ENCODE data around the gene CHD1.

CHD1 gene

DNA sequence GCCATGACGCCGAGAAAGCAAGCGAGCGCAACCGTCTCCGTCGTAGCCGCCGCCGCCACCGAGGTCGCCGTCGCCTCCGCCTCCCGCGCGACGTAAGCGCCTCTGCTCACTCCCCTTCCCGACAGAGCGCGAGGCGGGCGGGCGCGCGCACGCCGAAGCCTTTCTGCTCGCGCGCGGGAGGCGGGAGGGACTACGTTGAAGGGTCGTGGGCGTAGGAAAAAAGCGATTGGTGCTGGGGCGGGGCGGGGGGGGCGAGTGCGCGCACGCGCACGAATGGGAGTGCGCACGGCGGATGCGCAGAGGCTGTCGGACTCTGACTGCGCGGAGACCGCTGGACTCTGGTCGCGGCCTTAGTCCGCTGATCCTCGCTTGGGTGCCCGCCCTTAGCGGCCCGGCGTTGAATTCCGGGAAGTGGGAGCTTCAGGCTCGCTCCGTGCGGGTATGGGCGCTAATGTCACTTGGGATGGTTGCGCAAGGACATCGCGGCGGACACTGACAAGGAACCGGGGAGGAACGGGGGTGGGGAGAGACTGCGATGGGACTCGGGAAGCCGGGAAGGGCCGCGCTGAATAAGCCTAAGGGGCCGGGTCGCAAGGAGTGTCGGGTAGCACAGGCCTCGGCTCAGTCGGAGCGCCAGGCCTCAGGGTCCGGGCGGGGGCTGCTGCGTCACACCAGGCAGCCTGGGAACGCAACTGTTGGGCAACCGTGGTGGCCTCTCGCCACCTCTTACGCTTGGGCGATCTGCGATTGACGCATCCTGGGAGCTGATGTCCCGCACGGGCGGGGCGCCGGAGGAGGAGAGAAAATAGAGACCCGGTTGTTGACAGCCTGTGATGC, at the start of gene CHD1:
Gene CHD1, minus strand, starts transcription at position 135 of the 837 bp plus-strand sequence. CDS start 2,621 bp downstream, outside the sequence.
- peak; percentile 97 for DNase-seq (ENCODE audit: low read depth)
- H3K4me3 ChIP-seq (ENCODE audit: low read depth, low read length), result peak within 1 kb of the TSS; percentile 97
- peak; percentile 83 for TF ChIP-seq POLR2A (IDR thresholded peaks at IDR 0.05; ENCODE audit: extremely low read depth, insufficient read length)
- TF ChIP-seq, protein P1, sequence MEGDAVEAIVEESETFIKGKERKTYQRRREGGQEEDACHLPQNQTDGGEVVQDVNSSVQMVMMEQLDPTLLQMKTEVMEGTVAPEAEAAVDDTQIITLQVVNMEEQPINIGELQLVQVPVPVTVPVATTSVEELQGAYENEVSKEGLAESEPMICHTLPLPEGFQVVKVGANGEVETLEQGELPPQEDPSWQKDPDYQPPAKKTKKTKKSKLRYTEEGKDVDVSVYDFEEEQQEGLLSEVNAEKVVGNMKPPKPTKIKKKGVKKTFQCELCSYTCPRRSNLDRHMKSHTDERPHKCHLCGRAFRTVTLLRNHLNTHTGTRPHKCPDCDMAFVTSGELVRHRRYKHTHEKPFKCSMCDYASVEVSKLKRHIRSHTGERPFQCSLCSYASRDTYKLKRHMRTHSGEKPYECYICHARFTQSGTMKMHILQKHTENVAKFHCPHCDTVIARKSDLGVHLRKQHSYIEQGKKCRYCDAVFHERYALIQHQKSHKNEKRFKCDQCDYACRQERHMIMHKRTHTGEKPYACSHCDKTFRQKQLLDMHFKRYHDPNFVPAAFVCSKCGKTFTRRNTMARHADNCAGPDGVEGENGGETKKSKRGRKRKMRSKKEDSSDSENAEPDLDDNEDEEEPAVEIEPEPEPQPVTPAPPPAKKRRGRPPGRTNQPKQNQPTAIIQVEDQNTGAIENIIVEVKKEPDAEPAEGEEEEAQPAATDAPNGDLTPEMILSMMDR (IDR thresholded peaks at IDR 0.05; ENCODE audit: low read depth, low read length), result no peak
- TF ChIP-seq MYC (IDR thresholded peaks at IDR 0.05; ENCODE audit: low read depth, low read length), result peak; percentile 88
- TF ChIP-seq, protein P2, sequence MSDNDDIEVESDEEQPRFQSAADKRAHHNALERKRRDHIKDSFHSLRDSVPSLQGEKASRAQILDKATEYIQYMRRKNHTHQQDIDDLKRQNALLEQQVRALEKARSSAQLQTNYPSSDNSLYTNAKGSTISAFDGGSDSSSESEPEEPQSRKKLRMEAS (IDR thresholded peaks at IDR 0.05; ENCODE audit: low read depth, low read length), result peak; percentile 67

- TF ChIP-seq, protein P1 (IDR thresholded peaks at IDR 0.05; ENCODE audit: low read depth, low read length), result no peak
- TF ChIP-seq MYC (IDR thresholded peaks at IDR 0.05; ENCODE audit: low read depth, low read length) (no peak), POLR2A (IDR thresholded peaks at IDR 0.05; ENCODE audit: extremely low read depth, insufficient read length) (no peak)
- TF ChIP-seq, protein P2 (IDR thresholded peaks at IDR 0.05; ENCODE audit: low read depth, low read length), result no peak
- DNase-seq (ENCODE audit: low read depth), result no peak
- H3K4me3 ChIP-seq (ENCODE audit: low read depth, low read length), result no peak overlapping the region
These were observed 49.7 kb upstream of the CHD1 start for GRCh38 chr5:98978528-98978927.

GRCh38 chr5:98977723-98978122, 48.9 kb upstream of the CHD1 start:
- TF ChIP-seq POLR2A (IDR thresholded peaks at IDR 0.05; ENCODE audit: extremely low read depth, insufficient read length) (no peak), MYC (IDR thresholded peaks at IDR 0.05; ENCODE audit: low read depth, low read length) (no peak)
- TF ChIP-seq, protein P1 (IDR thresholded peaks at IDR 0.05; ENCODE audit: low read depth, low read length), result no peak
- TF ChIP-seq, protein P2 (IDR thresholded peaks at IDR 0.05; ENCODE audit: low read depth, low read length), result no peak
- H3K4me3 ChIP-seq (ENCODE audit: low read depth, low read length), result no peak overlapping the region
- DNase-seq (ENCODE audit: low read depth), result no peak

GRCh38 chr5:98975682-98976407, 47.0 kb upstream of the CHD1 start:
- TF ChIP-seq, protein P2 (IDR thresholded peaks at IDR 0.05; ENCODE audit: low read depth, low read length), result no peak
- TF ChIP-seq, protein P1 (IDR thresholded peaks at IDR 0.05; ENCODE audit: low read depth, low read length), result no peak
- TF ChIP-seq POLR2A (IDR thresholded peaks at IDR 0.05; ENCODE audit: extremely low read depth, insufficient read length), result no peak
- TF ChIP-seq MYC (IDR thresholded peaks at IDR 0.05; ENCODE audit: low read depth, low read length), result no peak
- no peak for DNase-seq (ENCODE audit: low read depth)
- H3K4me3 ChIP-seq (ENCODE audit: low read depth, low read length), result no peak overlapping the region

- no peak overlapping the region for H3K4me3 ChIP-seq (ENCODE audit: low read depth, low read length)
- no peak for DNase-seq (ENCODE audit: low read depth)
- TF ChIP-seq, protein P2 (IDR thresholded peaks at IDR 0.05; ENCODE audit: low read depth, low read length), result no peak
- TF ChIP-seq, protein P1 (IDR thresholded peaks at IDR 0.05; ENCODE audit: low read depth, low read length), result no peak
- TF ChIP-seq POLR2A (IDR thresholded peaks at IDR 0.05; ENCODE audit: extremely low read depth, insufficient read length) (no peak), MYC (IDR thresholded peaks at IDR 0.05; ENCODE audit: low read depth, low read length) (no peak)
These were observed 46.4 kb upstream of the CHD1 start for GRCh38 chr5:98975223-98975622.

All from NB4 (cell line).